H1 (cell line): ENCODE results near the gene GRHL3. TPM values are rescaled to one million over a fixed set of nuclear protein-coding genes. Genes with fewer than 3 reads are reported as not detected.
A peak's percentile ranks its signal among the peaks of the same experiment; 100 is the strongest.

Experiments
- GTF2F1 ChIP-seq: IDR thresholded peaks from 2 replicates; pipeline ENCODE4 v1.6.1; 2012; ENCODE audit warnings: low read depth, low read length, improper control_type of control experiment, borderline replicate concordance
- JUND ChIP-seq: IDR thresholded peaks from 2 replicates; pipeline ENCODE4 v1.6.1; 2011; ENCODE audit warnings: mild to moderate bottlenecking, improper control_type of control experiment, low read length
- POLR2A ChIP-seq, 2 experiments: IDR thresholded peaks; 1 replicate in 1 of 2; 2 replicates in 1 of 2; pipeline ENCODE4 v1.6.1; 2011; ENCODE audit warnings: low read depth in 2 of 2, low read length in 2 of 2, mild to moderate bottlenecking in 2 of 2; ENCODE audit errors: control extremely low read depth in 1 of 2
- RAD21 ChIP-seq, 2 experiments: IDR thresholded peaks in 1 of 2; conservative IDR thresholded peaks in 1 of 2; 2 replicates each; pipeline ENCODE4 v1.6.1; 2011; ENCODE audit warnings: low read depth in 2 of 2, low read length in 2 of 2, improper control_type of control experiment in 1 of 2, inconsistent platforms in 1 of 2, mild to moderate bottlenecking in 1 of 2, moderate library complexity in 1 of 2
- polyA plus RNA-seq, 7 experiments: library from polyadenylated mRNA; depleted of rRNA in 3 of 7; stranded (reverse) in 5 of 7; unstranded in 2 of 7; fragments of >200 nt in 5 of 7; fragments of 200-250 nt in 2 of 7; gene quantifications; 1 replicate in 5 of 7; 2 replicates in 1 of 7; 4 replicates in 1 of 7; pipeline versions ENCODE4 v1.2.1 to v1.2.3, GENCODE V29; 2011 to 2013; ENCODE audit warnings: missing spikeins in 2 of 7, mixed read lengths in 2 of 7
- total RNA-seq: library from RNA; stranded (reverse); fragmentation: NEBNext Ultra II Directional; extraction: Animal tissue kit (Norgen Biotek cat#: 25700); gene quantifications from 2 replicates; pipeline ENCODE4 v1.2.1, GENCODE V29; 2021

The GRHL3 gene
- total and polyA plus RNA-seq, 2 of the 8 experiments (the other 6 are each of a cell fraction or from before 2014, with no cell fraction given), result 0.80 to 1.8 TPM

DNA sequence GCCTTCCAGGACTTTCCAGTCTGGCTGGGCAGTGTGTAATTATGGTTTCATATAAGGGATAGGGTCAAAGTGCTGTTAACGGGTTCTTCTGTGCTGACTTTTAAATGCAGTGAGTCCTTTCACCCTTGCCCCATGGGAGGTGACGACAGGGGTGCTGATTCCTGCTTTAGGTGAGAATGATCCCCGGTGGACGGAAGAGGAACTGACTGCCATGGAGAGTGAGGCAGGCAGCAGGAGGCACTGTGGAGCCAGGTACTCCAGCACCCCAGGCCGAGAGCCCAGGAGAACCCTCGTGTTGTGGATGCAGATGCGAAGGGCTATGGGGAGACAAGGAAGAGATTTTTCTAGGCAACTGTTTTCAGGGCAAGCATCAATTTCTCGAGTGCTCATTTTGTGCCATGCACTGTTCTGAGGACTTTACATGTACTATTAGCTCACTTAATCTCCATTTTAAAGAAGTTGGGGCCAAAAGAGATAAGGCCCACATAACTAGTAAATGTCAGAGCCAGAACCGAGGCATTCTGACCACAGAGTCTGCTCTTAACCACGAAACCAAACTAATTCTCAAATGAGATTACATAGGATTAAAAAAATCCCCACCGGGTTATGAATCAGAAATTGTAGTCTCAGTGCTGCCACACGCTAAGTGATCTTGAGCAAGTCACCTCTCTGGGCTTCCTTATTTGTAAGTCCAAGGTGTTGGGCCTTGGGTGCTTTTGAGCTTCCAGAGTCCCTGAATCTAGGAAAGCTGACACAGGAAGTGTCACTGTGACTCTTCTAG is 66.2 kb downstream of the GRHL3 start (continued):
- TF ChIP-seq RAD21 (IDR thresholded peaks at IDR 0.05 in 1 of 2, conservative IDR thresholded peaks at IDR 0.05 in 1 of 2; ENCODE audit: low read depth in 2 of 2, low read length in 2 of 2), result peak; percentile 75 to 83
- TF ChIP-seq POLR2A (IDR thresholded peaks at IDR 0.05; ENCODE audit: control extremely low read depth in 1 of 2, low read depth in 2 of 2, low read length in 2 of 2), result no peak
- no peak for TF ChIP-seq GTF2F1
- no peak; the same call in 1 of the 2 replicates for TF ChIP-seq JUND
- TF ChIP-seq, all 59 proteins: peak for 4
